Neural progenitor cell (in vitro differentiated cells): ENCODE measurements around the gene PSKH1. TPM values are rescaled to one million over a fixed set of nuclear protein-coding genes. Genes with fewer than 3 reads are reported as not detected.

Experiments
- DNase-seq: peaks from one replicate; pipeline ENCODE4 v3.0.0-alpha.2; 2016; ENCODE audit warnings: low spot score
- H2AFZ ChIP-seq: fragments of 200-600 bp; sonication (generic); replicated peaks from 2 replicates; pipeline ENCODE4 v1.6.1; 2016; ENCODE audit warnings: antibody characterized with exemption
- H3F3A ChIP-seq: fragments of 200-600 bp; sonication (generic); 2 replicates; pipeline ENCODE4 v1.6.1; 2016; ENCODE audit warnings: antibody characterized with exemption, low read depth
- H3K27ac ChIP-seq: fragments of 200-600 bp; sonication (generic); 2 replicates; pipeline ENCODE4 v1.5.1; 2016; ENCODE audit warnings: mild to moderate bottlenecking
- H3K27me3 ChIP-seq: fragments of 200-600 bp; sonication (generic); 2 replicates; pipeline ENCODE4 v1.6.1; 2016; ENCODE audit warnings: mild to moderate bottlenecking, moderate library complexity
- H3K36me3 ChIP-seq: fragments of 200-600 bp; sonication (generic); 2 replicates; pipeline ENCODE4 v1.5.1; 2016
- H3K4me1 ChIP-seq: fragments of 200-600 bp; sonication (generic); 2 replicates; pipeline ENCODE4 v1.6.1; 2016; ENCODE audit warnings: mixed run types
- H3K4me2 ChIP-seq: fragments of 200-600 bp; sonication (generic); 2 replicates; pipeline ENCODE4 v1.6.1; 2016
- H3K4me3 ChIP-seq: fragments of 200-600 bp; sonication (generic); 2 replicates; pipeline ENCODE4 v1.5.1; 2016
- H3K79me2 ChIP-seq: fragments of 200-600 bp; sonication (generic); 2 replicates; pipeline ENCODE4 v1.6.1; 2016; ENCODE audit warnings: low read depth
- H3K9ac ChIP-seq: fragments of 200-600 bp; sonication (generic); 2 replicates; pipeline ENCODE4 v1.6.1; 2016
- H3K9me3 ChIP-seq: fragments of 200-600 bp; sonication (generic); 2 replicates; pipeline ENCODE4 v1.5.1; 2016; ENCODE audit warnings: low read depth
- H4K20me1 ChIP-seq: fragments of 200-600 bp; sonication (generic); 2 replicates; pipeline ENCODE4 v1.6.1; 2016; ENCODE audit warnings: low read depth
- H3K27ac Mint-ChIP-seq: 3 replicates; pipeline ENCODE4 v1.8.0; 2021; ENCODE audit warnings: mixed read lengths
- H3K27me3 Mint-ChIP-seq: 2 replicates; pipeline ENCODE4 v1.8.0; 2022; ENCODE audit warnings: low read depth, mild to moderate bottlenecking, inconsistent platforms, moderate library complexity, mixed read lengths; ENCODE audit not compliant: insufficient read depth
- H3K36me3 Mint-ChIP-seq: 3 replicates; pipeline ENCODE4 v1.8.0; 2021; ENCODE audit warnings: mixed read lengths
- H3K4me1 Mint-ChIP-seq: 3 replicates; pipeline ENCODE4 v1.8.0; 2021; ENCODE audit warnings: mixed read lengths
- H3K4me3 Mint-ChIP-seq: 3 replicates; pipeline ENCODE4 v1.8.0; 2021; ENCODE audit warnings: mild to moderate bottlenecking, moderate library complexity, mixed read lengths
- H3K9me3 Mint-ChIP-seq: 3 replicates; pipeline ENCODE4 v1.8.0; 2020; ENCODE audit warnings: mixed read lengths
- EZH2 ChIP-seq: fragments of 200-600 bp; sonication (generic); IDR thresholded peaks from 2 replicates; pipeline ENCODE4 v1.6.1; 2017; ENCODE audit warnings: antibody characterized with exemption, mild to moderate bottlenecking, moderate library complexity
- EZH2phosphoT487 ChIP-seq: fragments of 200-600 bp; sonication (generic); IDR thresholded peaks from 2 replicates; pipeline ENCODE4 v1.6.1; 2017; ENCODE audit warnings: antibody characterized with exemption
- total RNA-seq: library from RNA; depleted of rRNA; stranded (reverse); fragments of >200 nt; gene quantifications from 2 replicates; pipeline ENCODE4 v1.2.3, GENCODE V29; 2015; ENCODE audit warnings: low replicate concordance
- TF ChIP-seq, protein P1 (sequence below): fragments of 200-600 bp; sonication (generic); IDR thresholded peaks from 2 replicates; pipeline ENCODE4 v1.5.1; 2017; ENCODE audit warnings: antibody characterized with exemption, mild to moderate bottlenecking

PSKH1 gene
- total RNA-seq, 1 donor from 2014 or later = 13.1 TPM

DNA sequence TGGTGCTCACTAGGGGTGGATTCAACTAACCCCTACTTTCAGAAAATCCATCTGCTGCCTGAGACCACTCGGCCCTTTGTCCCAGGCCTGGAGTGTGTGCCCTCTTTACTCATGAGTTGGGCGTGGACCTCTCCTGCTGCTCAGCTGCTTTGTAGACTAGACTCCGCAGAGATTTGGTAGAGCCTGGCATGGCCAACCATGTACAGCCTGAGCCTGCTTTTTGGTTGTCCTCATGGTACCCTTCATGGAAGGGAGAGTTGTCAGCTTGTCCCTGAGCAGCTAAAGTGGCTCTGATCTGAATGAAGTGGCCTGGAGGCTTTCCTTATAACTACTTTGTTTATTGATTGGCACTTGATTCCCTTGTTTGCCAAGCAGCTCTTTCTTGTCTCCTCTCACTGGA is 18.7 kb upstream of the PSKH1 start:
- Mint-ChIP-seq H3K9me3 (no peaks in the 10 kb centered on the region), H3K27ac (no peak overlapping the region), H3K4me1 (peaks cover 18% of the 10 kb centered on the region), H3K36me3 (peaks cover 11% of the 10 kb centered on the region), H3K27me3 (peaks cover 8% of the 10 kb centered on the region), H3K4me3 (peak overlapping the region; percentile 96)
- Histone ChIP-seq H3K4me1 (peaks cover 9% of the 10 kb centered on the region), H3K9ac (no peak overlapping the region), H3K4me2 (peak overlapping the region; percentile 97), H3K27me3 (no peaks in the 10 kb centered on the region), H3K4me3 (peak overlapping the region; percentile 95), H3K36me3 (no peaks in the 10 kb centered on the region), H4K20me1 (peaks cover 14% of the 10 kb centered on the region), H3K79me2 (peaks cover 30% of the 10 kb centered on the region), H2AFZ (no peak overlapping the region), H3F3A (peaks cover 32% of the 10 kb centered on the region), H3K9me3 (no peaks in the 10 kb centered on the region), H3K27ac (no peak overlapping the region)
- no peak for DNase-seq
- no peak for TF ChIP-seq EZH2phosphoT487
- no peak for TF ChIP-seq EZH2
- TF ChIP-seq, protein P1, sequence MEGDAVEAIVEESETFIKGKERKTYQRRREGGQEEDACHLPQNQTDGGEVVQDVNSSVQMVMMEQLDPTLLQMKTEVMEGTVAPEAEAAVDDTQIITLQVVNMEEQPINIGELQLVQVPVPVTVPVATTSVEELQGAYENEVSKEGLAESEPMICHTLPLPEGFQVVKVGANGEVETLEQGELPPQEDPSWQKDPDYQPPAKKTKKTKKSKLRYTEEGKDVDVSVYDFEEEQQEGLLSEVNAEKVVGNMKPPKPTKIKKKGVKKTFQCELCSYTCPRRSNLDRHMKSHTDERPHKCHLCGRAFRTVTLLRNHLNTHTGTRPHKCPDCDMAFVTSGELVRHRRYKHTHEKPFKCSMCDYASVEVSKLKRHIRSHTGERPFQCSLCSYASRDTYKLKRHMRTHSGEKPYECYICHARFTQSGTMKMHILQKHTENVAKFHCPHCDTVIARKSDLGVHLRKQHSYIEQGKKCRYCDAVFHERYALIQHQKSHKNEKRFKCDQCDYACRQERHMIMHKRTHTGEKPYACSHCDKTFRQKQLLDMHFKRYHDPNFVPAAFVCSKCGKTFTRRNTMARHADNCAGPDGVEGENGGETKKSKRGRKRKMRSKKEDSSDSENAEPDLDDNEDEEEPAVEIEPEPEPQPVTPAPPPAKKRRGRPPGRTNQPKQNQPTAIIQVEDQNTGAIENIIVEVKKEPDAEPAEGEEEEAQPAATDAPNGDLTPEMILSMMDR = no peak

DNA sequence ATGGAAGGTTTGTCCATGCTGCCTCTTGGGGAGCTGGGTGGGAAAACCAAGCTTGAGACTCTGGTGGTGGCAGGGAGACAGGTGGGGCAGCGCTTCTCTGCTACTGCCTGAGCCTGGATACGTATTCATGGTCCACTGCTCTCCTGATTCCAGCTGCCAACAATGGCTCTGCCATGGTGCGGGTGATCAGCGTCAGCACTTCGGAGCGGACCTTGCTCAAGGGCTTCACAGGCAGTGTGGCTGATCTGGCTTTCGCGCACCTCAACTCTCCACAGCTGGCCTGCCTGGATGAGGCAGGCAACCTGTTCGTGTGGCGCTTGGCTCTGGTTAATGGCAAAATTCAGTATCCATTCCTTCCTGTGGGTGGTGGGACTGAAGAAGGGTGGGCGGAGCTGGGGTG is 16.0 kb upstream of the PSKH1 start:
- Histone ChIP-seq H3K4me2 (no peak overlapping the region), H3K36me3 (no peaks in the 10 kb centered on the region), H3K79me2 (peaks cover 30% of the 10 kb centered on the region), H3F3A (peaks cover 9% of the 10 kb centered on the region), H4K20me1 (peaks cover 14% of the 10 kb centered on the region), H3K27me3 (no peaks in the 10 kb centered on the region), H3K27ac (no peak overlapping the region), H3K9me3 (no peaks in the 10 kb centered on the region), H3K4me1 (peaks cover 9% of the 10 kb centered on the region), H3K9ac (no peak overlapping the region), H3K4me3 (no peak overlapping the region), H2AFZ (no peak overlapping the region)
- no peak for DNase-seq
- TF ChIP-seq EZH2 (no peak), EZH2phosphoT487 (no peak)
- TF ChIP-seq, protein P1 = no peak
- no peaks in the 10 kb centered on the region for H3K9me3 Mint-ChIP-seq
- peaks cover 9% of the 10 kb centered on the region for H3K36me3 Mint-ChIP-seq
- peak overlapping the region; percentile 17 for H3K4me3 Mint-ChIP-seq
- peaks cover 6% of the 10 kb centered on the region for H3K27me3 Mint-ChIP-seq
- H3K27ac Mint-ChIP-seq = no peak overlapping the region
- peaks cover 18% of the 10 kb centered on the region for H3K4me1 Mint-ChIP-seq

DNA sequence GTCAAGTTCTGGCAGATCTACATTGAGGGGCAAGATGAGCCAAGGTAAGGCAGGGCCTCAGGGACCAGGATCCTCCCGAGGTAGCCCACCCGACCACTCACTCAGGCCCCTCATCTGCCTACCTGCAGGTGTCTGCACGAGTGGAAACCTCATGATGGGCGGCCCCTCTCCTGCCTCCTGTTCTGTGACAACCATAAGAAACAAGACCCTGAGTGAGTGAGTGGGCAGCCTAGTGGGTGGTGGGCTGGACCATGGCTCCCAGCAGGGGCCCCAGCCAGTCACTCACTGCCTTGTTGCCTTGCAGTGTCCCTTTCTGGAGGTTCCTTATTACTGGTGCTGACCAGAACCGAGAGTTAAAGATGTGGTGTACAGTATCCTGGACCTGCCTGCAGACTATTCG is 14.8 kb upstream of the PSKH1 start:
- no peak overlapping the region for H3K27ac ChIP-seq
- peaks cover 2% of the 10 kb centered on the region for H3K27me3 Mint-ChIP-seq
- TF ChIP-seq, protein P1 = no peak
- no peak for TF ChIP-seq EZH2phosphoT487
- TF ChIP-seq EZH2 = no peak
- peaks cover 13% of the 10 kb centered on the region for H3K36me3 Mint-ChIP-seq
- peaks cover 18% of the 10 kb centered on the region for H3K4me1 Mint-ChIP-seq
- no peak overlapping the region for H3K4me3 Mint-ChIP-seq
- H3K79me2 ChIP-seq = peaks cover 28% of the 10 kb centered on the region
- no peak overlapping the region for H2AFZ ChIP-seq
- H3K27me3 ChIP-seq = no peaks in the 10 kb centered on the region
- H3F3A ChIP-seq = no peaks in the 10 kb centered on the region
- no peaks in the 10 kb centered on the region for H3K9me3 ChIP-seq
- no peak overlapping the region for H3K4me3 ChIP-seq
- H3K9ac ChIP-seq = no peak overlapping the region
- peaks cover 18% of the 10 kb centered on the region for H4K20me1 ChIP-seq
- H3K9me3 Mint-ChIP-seq = no peaks in the 10 kb centered on the region
- H3K4me2 ChIP-seq = no peak overlapping the region
- DNase-seq = no peak
- H3K4me1 ChIP-seq = peaks cover 5% of the 10 kb centered on the region
- H3K27ac Mint-ChIP-seq = no peak overlapping the region
- H3K36me3 ChIP-seq = no peaks in the 10 kb centered on the region
